ENCODE results near the gene TPPP3. TPM values are rescaled to one million over a fixed set of nuclear protein-coding genes. Genes with fewer than 3 reads are reported as not detected.

Gene TPPP3
- total RNA-seq, 2 experiments from 2014 or later = not detected

DNA sequence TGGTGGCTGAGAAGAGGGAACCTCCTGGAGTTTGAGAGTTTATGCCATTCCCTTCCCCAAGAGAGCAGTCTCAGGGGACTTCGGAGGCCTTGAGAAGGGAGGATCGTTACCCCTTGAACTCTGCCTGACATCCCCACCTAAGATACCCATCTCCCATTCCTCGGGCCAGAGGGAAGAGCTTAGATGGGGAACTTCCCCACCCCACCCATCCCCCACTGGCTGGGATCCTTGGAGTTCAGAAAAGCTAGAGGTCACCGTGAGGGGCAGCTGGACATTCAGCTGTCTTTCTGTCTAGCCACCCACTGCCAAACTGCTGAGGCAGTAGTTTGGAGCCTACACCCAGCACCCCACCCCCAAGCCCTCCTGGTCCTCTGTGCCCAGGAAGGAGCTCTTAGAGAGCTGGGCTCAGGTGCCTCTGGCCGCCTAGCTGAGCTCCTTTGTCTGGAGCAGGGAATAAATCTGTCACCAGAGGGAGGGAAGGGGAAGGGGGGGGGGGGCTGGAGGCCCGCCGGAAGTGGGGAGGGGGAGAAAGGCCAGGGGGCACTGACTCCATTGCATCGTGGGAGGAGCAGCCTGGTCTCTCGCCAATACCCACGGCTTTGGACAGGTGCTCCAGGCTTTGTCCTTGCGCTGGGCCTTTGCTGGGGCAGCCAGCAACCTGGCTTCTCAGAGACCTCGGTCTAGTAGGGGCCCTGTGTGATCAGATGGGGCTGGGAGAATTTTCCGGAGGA, 38.6 kb upstream of the TPPP3 start:
- intact Hi-C loops (cut with micrococcal nuclease) = no loop called here
- H3K27me3 Mint-ChIP-seq (ENCODE audit: low read depth) = peaks cover 31% of the 10 kb centered on the region
- no peaks in the 10 kb centered on the region for H3K9me3 Mint-ChIP-seq
- peaks cover 10% of the 10 kb centered on the region for H3K4me1 Mint-ChIP-seq (ENCODE audit: low read depth)
- DNase-seq = no peak
- no peaks in the 10 kb centered on the region for H3K36me3 Mint-ChIP-seq (ENCODE audit: low read depth)
- H3K4me3 Mint-ChIP-seq = peak overlapping the region; percentile 47
- no peak overlapping the region for H3K27ac Mint-ChIP-seq
- CTCF ChIA-PET = interaction anchor here (0.6 to 1.1 kb wide), 5 partner anchors 15 to 91 kb away, joined by 3 to 9 read pairs (median 4); no protein-coding TSS in a partner anchor

DNA sequence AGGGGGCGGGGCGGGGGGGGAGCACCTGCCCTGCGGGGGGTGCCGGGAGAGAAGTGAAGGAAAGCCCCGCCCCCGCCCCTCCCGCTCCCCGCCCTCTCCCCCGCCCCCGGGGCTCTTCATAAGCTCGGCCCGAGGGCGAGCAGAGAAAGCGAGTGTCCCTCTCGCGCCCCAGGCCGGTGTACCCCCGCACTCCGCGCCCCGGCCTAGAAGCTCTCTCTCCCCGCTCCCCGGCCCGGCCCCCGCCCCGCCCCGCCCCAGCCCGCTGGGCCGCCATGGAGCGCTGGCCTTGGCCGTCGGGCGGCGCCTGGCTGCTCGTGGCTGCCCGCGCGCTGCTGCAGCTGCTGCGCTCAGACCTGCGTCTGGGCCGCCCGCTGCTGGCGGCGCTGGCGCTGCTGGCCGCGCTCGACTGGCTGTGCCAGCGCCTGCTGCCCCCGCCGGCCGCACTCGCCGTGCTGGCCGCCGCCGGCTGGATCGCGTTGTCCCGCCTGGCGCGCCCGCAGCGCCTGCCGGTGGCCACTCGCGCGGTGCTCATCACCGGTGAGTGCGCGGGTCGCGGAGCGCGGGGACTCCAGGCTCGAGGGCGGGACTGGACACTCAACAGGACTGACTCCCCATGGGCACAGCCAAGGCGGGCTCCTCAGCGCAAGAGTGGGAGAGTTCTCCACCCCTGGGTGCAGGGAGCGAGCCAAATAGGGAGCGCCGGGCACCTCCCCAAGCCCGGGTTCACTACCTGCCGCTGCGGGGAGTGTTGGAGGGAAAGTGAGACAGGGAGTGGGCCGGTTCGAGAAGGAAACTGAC, 37.9 kb upstream of the TPPP3 start, which contains the start of gene HSD11B2:
TSS of gene HSD11B2 (plus strand) at position 145 of the 798 bp plus-strand sequence. CDS start at position 273, 128 bp downstream.
- Mint-ChIP-seq H3K9me3 (no peaks in the 10 kb centered on the region), H3K27ac (no peak within 1 kb of the TSS), H3K27me3 (ENCODE audit: low read depth) (peaks cover 31% of the 10 kb centered on the region), H3K36me3 (ENCODE audit: low read depth) (no peaks in the 10 kb centered on the region), H3K4me1 (ENCODE audit: low read depth) (peaks cover 10% of the 10 kb centered on the region), H3K4me3 (peak within 1 kb of the TSS; percentile 77)
- intact Hi-C loops (cut with micrococcal nuclease) = no loop called here
- no peak for DNase-seq
- CTCF ChIA-PET = interaction anchor here (0.6 to 1.2 kb wide), 6 partner anchors 15 to 187 kb away, joined by 3 to 9 read pairs (median 3); partner anchors contain the start of gene FHOD1

DNA sequence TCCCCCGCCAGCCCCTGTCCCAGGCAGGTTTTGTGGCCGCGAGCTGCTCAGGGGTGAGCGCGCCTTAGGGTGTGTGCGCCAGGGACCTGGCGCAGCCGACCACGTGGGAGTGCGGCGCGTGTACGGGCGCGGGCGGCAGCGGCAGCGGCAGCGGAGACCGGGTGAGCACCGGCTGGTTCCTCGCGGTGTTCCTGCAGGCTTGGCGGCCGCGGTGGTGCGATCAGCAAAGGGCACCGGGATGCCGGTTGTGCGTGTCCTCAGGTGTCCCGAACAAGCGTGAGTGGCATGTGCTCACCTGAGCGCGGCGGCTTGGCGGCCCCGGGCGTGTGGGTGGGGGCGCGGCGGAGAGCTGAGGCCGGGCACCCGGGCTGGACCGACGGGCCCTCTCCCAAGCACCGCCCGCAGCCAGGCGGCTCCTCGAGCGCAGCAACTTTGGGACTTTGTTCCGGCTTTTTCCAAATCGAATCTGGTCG, 37.2 kb upstream of the TPPP3 start:
- Mint-ChIP-seq H3K27me3 (ENCODE audit: low read depth) (peaks cover 31% of the 10 kb centered on the region), H3K27ac (no peak overlapping the region), H3K4me1 (ENCODE audit: low read depth) (peaks cover 10% of the 10 kb centered on the region), H3K36me3 (ENCODE audit: low read depth) (no peaks in the 10 kb centered on the region), H3K9me3 (no peaks in the 10 kb centered on the region), H3K4me3 (peak overlapping the region; percentile 77)
- peak; percentile 41 for DNase-seq
- CTCF ChIA-PET = interaction anchor here (1.1 to 1.2 kb wide), 3 partner anchors 24 to 186 kb away, joined by 3 read pairs; partner anchors contain the start of gene FHOD1
- intact Hi-C loops (cut with micrococcal nuclease) = no loop called here

DNA sequence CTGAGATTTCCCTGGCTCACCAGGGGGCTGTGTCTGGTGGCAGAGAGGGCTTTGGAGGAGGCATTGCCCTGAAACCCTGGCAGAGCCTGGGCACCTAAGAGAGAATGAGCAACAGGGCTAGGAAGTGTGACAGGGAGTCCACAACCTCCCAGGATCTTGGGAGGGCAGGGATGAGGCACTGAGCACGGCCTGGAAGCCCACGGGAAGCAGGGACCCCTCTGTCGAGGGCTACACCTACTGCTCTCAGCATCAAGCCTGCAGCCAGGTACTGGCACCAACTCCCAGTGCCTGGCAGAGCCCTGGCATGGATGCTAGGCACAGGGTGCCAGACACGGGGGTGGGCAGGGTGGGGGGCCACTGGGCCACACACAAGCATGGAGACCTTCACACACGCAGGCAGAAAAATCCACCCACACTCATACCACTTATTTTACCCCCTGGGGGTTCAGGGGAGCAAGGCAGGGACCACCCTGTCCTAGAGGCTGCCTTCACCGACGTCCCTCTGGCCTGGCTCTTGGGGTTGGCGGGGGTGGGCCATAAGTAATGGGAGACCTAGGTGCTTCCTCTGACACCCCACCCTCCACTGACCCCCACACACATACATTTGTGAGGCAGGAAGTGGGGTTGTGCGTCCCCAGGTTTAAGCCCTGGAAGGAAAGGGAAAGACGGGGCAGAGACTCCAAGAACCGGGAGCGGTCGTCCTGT, 36.7 kb upstream of the TPPP3 start:
- DNase-seq = no peak
- Mint-ChIP-seq H3K27me3 (ENCODE audit: low read depth) (peaks cover 31% of the 10 kb centered on the region), H3K9me3 (no peaks in the 10 kb centered on the region), H3K27ac (no peak overlapping the region), H3K36me3 (ENCODE audit: low read depth) (no peaks in the 10 kb centered on the region), H3K4me3 (peak overlapping the region; percentile 77), H3K4me1 (ENCODE audit: low read depth) (peaks cover 10% of the 10 kb centered on the region)
- CTCF ChIA-PET = interaction anchor here (1.1 to 3.9 kb wide), 4 partner anchors 22 to 186 kb away, joined by 3 to 30 read pairs (median 14); no protein-coding TSS in a partner anchor
- intact Hi-C loops (cut with micrococcal nuclease) = no loop called here

DNA sequence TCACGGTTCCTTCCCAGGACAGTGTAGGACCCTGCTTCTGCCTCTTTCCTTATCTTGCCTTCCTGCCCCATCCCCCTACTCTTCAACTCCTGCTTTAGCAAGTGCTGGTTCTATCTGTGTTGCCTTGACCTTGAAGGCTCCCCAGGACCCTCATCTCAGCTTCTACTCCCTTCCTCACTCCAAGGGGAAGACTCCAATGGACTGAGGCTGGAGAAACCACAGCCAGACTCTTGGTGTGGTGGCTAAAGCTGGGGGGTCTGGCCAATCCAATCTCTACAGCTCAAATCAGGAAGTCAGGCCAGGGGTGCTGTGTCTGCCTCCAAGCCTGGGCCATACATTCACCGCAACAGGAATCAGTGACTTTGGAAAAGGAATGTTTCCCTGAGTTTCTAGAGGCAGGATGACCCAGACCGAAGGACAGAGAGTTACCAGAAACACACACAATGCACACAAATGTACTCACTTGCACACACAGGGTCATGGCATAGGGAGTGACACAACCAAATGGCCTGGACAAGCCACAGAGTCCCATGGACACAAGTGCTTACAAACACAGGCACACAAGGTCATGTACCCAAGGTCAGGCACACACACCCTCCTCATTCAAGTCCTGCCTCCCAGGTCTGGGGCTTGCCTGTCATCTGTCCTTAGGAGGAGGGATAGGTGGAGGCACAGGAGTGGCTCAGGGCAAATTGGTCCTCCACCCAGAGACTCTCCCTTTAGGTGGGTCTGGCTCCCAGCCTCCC, 35.9 kb upstream of the TPPP3 start:
- intact Hi-C loops (cut with micrococcal nuclease) = no loop called here

DNA sequence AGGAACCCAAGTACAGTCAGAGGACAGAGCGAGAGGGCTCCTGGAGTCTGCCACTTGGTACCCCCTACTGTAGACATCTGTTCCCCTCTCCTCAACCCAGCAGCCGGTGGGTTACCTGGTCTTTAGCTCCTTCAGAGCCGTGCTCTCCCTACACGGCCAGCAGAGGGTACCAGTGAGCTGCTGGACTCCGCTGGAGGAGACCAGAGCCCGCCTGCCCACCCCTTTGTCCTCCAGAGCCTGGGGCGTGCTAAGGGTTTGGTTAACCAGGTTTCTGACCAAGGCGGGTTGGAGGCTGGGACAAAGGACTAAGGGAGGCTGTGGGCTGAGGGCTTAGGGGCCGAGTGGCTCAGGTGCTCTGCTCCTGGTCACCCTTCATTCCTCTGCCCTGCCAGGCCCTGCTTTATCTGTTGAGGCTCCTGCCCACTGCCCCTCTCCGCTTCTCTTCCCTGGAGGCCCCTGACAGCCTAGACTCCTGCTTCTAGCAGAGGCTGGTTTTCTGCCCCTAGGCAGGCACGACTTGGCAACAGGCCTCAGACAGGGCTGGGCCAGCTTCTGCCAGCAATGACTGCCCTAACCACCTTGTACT, 34.9 kb upstream of the TPPP3 start:
- Mint-ChIP-seq H3K4me3 (no peak overlapping the region), H3K36me3 (ENCODE audit: low read depth) (no peaks in the 10 kb centered on the region), H3K9me3 (no peaks in the 10 kb centered on the region), H3K4me1 (ENCODE audit: low read depth) (peaks cover 10% of the 10 kb centered on the region), H3K27ac (no peak overlapping the region), H3K27me3 (ENCODE audit: low read depth) (peaks cover 31% of the 10 kb centered on the region)
- intact Hi-C loops (cut with micrococcal nuclease) = loop anchor here (1.0 kb wide), 3 partner anchors 19 to 86 kb away; no protein-coding TSS in a partner anchor
- CTCF ChIA-PET = interaction anchor here (0.6 to 3.9 kb wide), 31 partner anchors 8 to 694 kb away, joined by 3 to 60 read pairs (median 4); partner anchors contain the start of genes ATP6V0D1 and ZDHHC1
- peak; percentile 69 for DNase-seq

More for the DNA sequence above, 35.9 kb upstream of the TPPP3 start:
- Mint-ChIP-seq H3K36me3 (ENCODE audit: low read depth) (no peaks in the 10 kb centered on the region), H3K4me1 (ENCODE audit: low read depth) (peaks cover 10% of the 10 kb centered on the region), H3K27me3 (ENCODE audit: low read depth) (peaks cover 31% of the 10 kb centered on the region), H3K27ac (no peak overlapping the region), H3K4me3 (peak overlapping the region; percentile 77), H3K9me3 (no peaks in the 10 kb centered on the region)
- CTCF ChIA-PET = interaction anchor here (1.2 to 3.9 kb wide), 10 partner anchors 9 to 201 kb away, joined by 4 to 60 read pairs (median 10); partner anchors contain the start of gene ATP6V0D1
- no peak for DNase-seq

DNA sequence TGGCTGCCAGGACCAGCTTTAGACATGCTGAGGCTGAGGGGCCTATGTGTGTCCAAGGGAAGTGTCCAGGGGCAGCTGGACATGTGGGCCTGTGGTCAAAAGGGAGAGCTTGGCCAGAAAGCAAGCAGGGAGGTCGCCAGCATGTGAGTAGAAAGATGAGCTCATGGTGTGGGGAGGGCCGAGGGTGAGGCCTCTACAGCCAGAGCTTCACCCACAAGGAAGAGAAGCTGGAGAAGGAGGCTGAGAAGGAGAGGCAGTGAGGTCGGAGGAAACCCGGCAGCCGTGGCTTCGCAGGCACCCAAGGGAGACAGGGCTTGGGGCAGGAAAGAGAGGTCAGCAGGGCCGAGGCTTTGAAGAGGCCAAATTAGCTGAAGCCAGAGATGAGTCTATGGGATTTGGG, 33.7 kb upstream of the TPPP3 start:
- peaks cover 7% of the 10 kb centered on the region for H3K4me1 Mint-ChIP-seq (ENCODE audit: low read depth)
- H3K27ac Mint-ChIP-seq = no peak overlapping the region
- H3K4me3 Mint-ChIP-seq = no peak overlapping the region
- intact Hi-C loops (cut with micrococcal nuclease) = no loop called here
- no peak for DNase-seq
- CTCF ChIA-PET = interaction anchor here (0.7 to 3.9 kb wide), 11 partner anchors 10 to 268 kb away, joined by 3 to 60 read pairs (median 4); partner anchors contain the start of gene ZDHHC1
- H3K36me3 Mint-ChIP-seq (ENCODE audit: low read depth) = no peaks in the 10 kb centered on the region
- H3K27me3 Mint-ChIP-seq (ENCODE audit: low read depth) = peaks cover 28% of the 10 kb centered on the region
- no peaks in the 10 kb centered on the region for H3K9me3 Mint-ChIP-seq

DNA sequence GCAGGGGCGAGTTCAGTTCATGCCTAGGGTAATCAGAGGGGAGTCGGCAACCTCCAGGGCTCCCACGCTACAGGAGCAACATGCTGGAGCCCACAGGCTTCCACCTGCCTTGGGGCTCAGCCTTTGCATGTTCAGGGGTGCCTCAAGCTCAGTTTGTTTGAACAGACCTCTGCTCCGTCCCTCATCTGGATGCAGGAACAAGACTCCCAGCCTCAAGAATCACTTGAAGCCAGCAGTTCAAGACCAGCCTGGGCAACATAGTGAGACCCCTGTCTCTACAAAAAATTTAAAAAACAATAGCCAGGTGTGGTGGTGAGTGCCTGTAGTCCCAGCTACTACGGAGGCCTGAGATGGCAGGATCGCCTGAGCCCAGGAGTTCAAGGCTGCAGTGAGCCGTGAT, 32.7 kb upstream of the TPPP3 start:
- CTCF ChIA-PET = interaction anchor here (0.8 to 3.9 kb wide), 5 partner anchors 21 to 166 kb away, joined by 3 to 60 read pairs (median 26); no protein-coding TSS in a partner anchor
- Mint-ChIP-seq H3K36me3 (ENCODE audit: low read depth) (no peaks in the 10 kb centered on the region), H3K4me3 (no peak overlapping the region), H3K4me1 (ENCODE audit: low read depth) (peaks cover 5% of the 10 kb centered on the region), H3K9me3 (no peaks in the 10 kb centered on the region), H3K27ac (no peak overlapping the region), H3K27me3 (ENCODE audit: low read depth) (peaks cover 23% of the 10 kb centered on the region)
- no peak for DNase-seq
- intact Hi-C loops (cut with micrococcal nuclease) = no loop called here

DNA sequence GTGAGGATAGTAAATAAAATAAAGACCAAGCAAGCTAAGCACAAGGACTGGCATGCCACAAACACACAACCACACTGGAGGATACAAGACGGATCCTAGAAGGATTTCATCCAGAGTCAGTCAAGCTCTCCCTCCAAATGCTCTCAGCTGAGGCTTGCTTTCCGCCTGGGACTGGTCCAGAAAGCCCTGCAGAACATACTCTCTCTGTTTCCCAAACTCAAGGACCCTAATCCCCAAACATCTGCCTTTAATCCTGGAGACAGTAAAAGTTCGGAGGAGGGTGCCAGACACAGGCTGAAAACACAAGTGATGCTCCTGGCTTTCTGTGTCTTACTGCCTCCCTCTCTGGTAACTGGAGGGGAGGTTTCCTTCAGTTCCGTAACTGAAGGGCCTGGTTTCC, 32.3 kb upstream of the TPPP3 start:
- H3K9me3 Mint-ChIP-seq = no peaks in the 10 kb centered on the region
- intact Hi-C loops (cut with micrococcal nuclease) = no loop called here
- peaks cover 23% of the 10 kb centered on the region for H3K27me3 Mint-ChIP-seq (ENCODE audit: low read depth)
- H3K4me1 Mint-ChIP-seq (ENCODE audit: low read depth) = peaks cover 5% of the 10 kb centered on the region
- CTCF ChIA-PET = interaction anchor here (0.8 to 3.9 kb wide), 6 partner anchors 9 to 165 kb away, joined by 3 to 26 read pairs (median 6); no protein-coding TSS in a partner anchor
- H3K27ac Mint-ChIP-seq = no peak overlapping the region
- no peak for DNase-seq
- H3K4me3 Mint-ChIP-seq = no peak overlapping the region
- no peaks in the 10 kb centered on the region for H3K36me3 Mint-ChIP-seq (ENCODE audit: low read depth)

DNA sequence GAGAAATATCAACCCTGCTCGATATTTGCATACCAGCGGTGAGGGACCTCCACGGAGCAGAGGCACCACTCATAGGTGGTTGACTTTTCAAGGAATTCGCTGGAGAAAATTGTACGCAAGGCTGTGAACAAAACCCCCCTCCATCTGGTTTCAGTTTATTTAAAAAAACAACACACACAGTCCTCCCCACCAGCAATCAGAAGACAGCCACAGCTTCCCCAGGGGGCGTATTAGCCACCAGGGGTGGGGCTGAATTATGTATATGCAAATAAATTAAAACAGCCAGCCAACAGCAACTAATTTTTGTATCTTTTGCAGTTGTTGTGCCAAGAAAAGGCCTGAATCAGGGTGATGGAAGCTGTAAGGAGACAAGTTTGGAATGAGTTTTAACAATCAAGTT, 31.8 kb upstream of the TPPP3 start:
- CTCF ChIA-PET = interaction anchor here (0.5 to 2.3 kb wide), 6 partner anchors 9 to 1020 kb away, joined by 3 to 7 read pairs (median 4); no protein-coding TSS in a partner anchor
- Mint-ChIP-seq H3K27ac (no peak overlapping the region), H3K27me3 (ENCODE audit: low read depth) (peaks cover 20% of the 10 kb centered on the region), H3K36me3 (ENCODE audit: low read depth) (no peaks in the 10 kb centered on the region), H3K9me3 (no peaks in the 10 kb centered on the region), H3K4me1 (ENCODE audit: low read depth) (peaks cover 2% of the 10 kb centered on the region), H3K4me3 (no peak overlapping the region)
- DNase-seq = no peak
- intact Hi-C loops (cut with micrococcal nuclease) = no loop called here

DNA sequence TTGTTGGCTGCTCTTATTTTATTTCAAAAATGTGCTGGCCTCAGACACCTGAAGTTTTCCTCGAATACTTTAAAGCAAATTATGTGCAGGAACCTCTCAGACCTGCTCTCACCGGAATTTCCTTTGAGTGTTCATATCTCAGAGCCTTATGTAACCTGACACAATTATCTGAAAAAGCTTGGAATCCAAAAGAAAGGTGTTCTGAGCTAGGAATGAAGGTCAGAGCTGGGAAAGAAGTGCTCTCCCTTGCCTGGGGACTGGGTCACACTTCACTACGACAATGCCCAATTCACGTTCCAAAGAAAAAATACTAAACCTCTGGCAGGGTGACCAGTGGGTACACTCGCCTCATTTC, 30.9 kb upstream of the TPPP3 start:
- Mint-ChIP-seq H3K36me3 (ENCODE audit: low read depth) (no peaks in the 10 kb centered on the region), H3K27me3 (ENCODE audit: low read depth) (peaks cover 18% of the 10 kb centered on the region), H3K4me3 (no peak overlapping the region), H3K4me1 (ENCODE audit: low read depth) (no peaks in the 10 kb centered on the region), H3K27ac (no peak overlapping the region), H3K9me3 (no peaks in the 10 kb centered on the region)
- DNase-seq = no peak
- intact Hi-C loops (cut with micrococcal nuclease) = no loop called here
- CTCF ChIA-PET = interaction anchor here (0.6 to 2.3 kb wide), 4 partner anchors 10 to 164 kb away, joined by 3 to 7 read pairs (median 3); no protein-coding TSS in a partner anchor
